HAP-1 (cell line): ENCODE results near the gene CNTNAP1.
"Not testable (repeated sequence)": the region's sequence is repeated elsewhere in the genome, so short reads cannot be mapped to it uniquely, and the experiment has no call there.

Experiments
- DNase-seq, 2 experiments: peaks; one replicate each; pipeline ENCODE4 v3.0.0-alpha.2; 2016 to 2020; ENCODE audit warnings: low spot score in 2 of 2
- H3K27me3 ChIP-seq: fragments of 250-450 bp; sonication (Bioruptor Pico); 2 replicates; pipeline ENCODE4 v1.5.1; 2020; ENCODE audit warnings: low read depth, mild to moderate bottlenecking, moderate library complexity
- H3K36me3 ChIP-seq: fragments of 250-450 bp; sonication (Bioruptor Pico); replicated peaks from 2 replicates; pipeline ENCODE4 v1.5.1; 2020; ENCODE audit warnings: mild to moderate bottlenecking
- H3K4me1 ChIP-seq: fragments of 250-450 bp; sonication (Bioruptor Pico); 2 replicates; pipeline ENCODE4 v1.5.1; 2020; ENCODE audit warnings: mild to moderate bottlenecking
- H3K4me3 ChIP-seq: fragments of 250-450 bp; sonication (Bioruptor Pico); 2 replicates; pipeline ENCODE4 v1.5.1; 2020; ENCODE audit warnings: mild to moderate bottlenecking, moderate library complexity
- H3K9me3 ChIP-seq: fragments of 250-450 bp; sonication (Bioruptor Pico); 2 replicates; pipeline ENCODE4 v1.5.1; 2020; ENCODE audit warnings: mild to moderate bottlenecking, moderate library complexity
- in situ Hi-C: fragments of 300-500 bp; cut with MboI; formaldehyde crosslinking; loops from 3 replicates; pipeline ENCODE4 v1.14.3; 2020; ENCODE audit warnings: low sequenced_read_pairs, inconsistent platforms, mixed read lengths

CNTNAP1 gene

DNA sequence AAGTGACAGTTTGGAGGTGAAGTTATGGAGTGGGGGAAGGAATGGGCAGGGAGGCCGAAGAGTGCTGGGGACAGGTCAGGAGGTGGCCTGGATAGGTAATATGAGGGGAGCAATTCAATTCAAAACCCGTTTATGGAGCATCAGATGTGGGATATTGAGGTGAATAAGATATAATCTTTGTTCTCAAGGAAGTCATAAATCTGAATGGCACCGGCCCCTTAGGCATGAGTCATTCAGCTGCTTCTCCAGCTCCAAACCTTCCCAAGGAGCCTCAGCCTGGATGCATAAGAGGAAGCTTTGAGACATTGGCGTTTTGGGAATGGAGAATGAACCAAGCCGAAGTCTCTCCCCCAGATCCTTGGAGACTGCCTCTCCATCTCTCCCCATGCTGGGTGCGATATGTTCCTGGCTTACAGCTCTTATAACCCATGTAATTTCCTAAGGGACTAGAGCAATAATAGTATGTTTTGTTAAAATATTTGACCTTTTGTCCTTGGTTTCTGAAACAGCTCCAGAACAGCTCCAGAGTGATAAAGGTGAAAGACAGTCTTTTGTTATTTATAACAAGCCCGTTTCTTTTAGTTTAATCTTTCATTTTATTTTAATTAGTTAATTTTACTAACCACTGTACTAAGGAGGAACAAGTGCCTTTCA is 21.5 kb upstream of the CNTNAP1 start:
- peaks cover 2% of the 10 kb centered on the region; the same call in 1 of the 2 replicates for H3K9me3 ChIP-seq
- H3K36me3 ChIP-seq: no peaks in the 10 kb centered on the region
- H3K27me3 ChIP-seq: no peaks in the 10 kb centered on the region
- peak; percentile 42 to 46 for DNase-seq
- H3K4me3 ChIP-seq: no peak overlapping the region
- H3K4me1 ChIP-seq: peaks cover 15% of the 10 kb centered on the region
- in situ Hi-C loops: no loop called here

DNA sequence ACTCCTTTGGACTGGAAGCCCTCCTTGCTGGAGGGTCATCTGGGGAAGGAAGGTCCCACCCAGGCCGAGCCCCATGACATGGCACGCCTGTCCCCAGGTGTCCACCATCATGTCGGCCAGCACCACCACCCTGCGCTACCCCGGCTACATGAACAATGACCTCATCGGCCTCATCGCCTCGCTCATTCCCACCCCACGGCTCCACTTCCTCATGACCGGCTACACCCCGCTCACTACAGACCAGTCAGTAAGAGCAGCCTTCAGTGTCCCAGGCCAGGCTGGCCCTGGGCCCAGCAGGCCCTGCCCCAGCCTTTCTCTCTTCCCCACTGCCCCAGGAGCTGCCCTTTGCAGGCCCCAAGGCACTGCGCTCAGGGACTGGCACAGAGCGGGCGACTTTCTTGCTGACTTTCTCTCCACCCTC is 16.7 kb upstream of the CNTNAP1 start:
- H3K36me3 ChIP-seq: peaks cover 30% of the 10 kb centered on the region
- in situ Hi-C loops: no loop called here

DNA sequence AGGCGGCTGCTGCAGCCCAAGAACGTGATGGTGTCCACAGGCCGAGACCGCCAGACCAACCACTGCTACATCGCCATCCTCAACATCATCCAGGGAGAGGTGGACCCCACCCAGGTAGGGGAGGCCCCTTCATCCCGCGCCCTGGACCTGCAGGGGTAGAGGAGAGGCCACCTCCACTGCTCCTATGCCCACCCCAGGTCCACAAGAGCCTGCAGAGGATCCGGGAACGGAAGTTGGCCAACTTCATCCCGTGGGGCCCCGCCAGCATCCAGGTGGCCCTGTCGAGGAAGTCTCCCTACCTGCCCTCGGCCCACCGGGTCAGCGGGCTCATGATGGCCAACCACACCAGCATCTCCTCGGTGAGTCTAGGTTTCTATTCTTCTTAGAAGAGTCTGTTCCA is 16.2 kb upstream of the CNTNAP1 start:
- H3K36me3 ChIP-seq: peaks cover 36% of the 10 kb centered on the region
- DNase-seq, H3K4me3 ChIP-seq, H3K9me3 ChIP-seq, H3K27me3 ChIP-seq, H3K4me1 ChIP-seq, in situ Hi-C loops: not testable (repeated sequence)

More for the DNA sequence above, 16.7 kb upstream of the CNTNAP1 start:
- no peak for DNase-seq
- Histone ChIP-seq H3K27me3 (no peaks in the 10 kb centered on the region), H3K4me1 (peaks cover 11% of the 10 kb centered on the region), H3K9me3 (no peaks in the 10 kb centered on the region; the same call in 1 of the 2 replicates), H3K4me3 (no peak overlapping the region)

DNA sequence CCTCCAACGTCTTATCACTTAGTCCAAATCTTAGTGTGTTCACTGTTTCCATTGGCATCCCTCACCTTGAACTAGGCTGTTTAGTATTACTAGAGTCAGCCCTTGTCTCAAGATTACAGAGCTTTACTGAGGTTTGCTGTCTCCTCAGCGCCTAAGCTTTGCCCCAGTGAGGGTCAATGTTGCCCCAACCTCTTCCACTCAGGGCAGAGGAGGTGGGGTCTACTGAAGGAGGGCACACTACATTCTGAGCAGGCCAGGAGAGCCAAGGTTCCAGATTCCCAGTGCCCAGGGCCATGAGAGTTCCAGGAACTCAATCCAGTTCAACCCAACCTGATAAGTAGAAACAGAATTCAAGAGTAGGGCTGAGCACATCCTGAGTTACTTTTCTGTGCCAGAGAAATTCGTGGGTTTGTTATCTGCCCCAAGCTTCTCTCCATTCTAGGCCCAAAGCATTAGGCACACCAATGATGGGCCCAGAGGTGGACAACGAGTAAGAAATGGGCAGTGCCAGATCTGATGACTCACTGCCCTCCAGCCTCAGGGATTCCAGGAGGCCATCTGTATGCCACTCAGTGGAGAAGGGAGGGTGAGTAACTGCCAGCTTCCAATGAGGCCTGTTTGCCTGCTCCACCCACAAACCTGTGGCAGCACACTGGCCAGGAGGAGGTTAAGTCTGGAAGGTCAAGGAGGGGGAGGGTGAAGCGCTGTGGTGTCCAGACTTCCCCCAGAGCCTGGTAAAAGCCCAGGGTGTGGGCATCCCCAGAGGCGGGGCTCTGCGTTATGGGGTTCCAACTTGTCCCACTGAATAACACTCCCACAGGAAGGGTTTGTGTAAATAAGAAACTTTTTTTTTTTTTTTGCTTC is 15.0 kb upstream of the CNTNAP1 start:
- no peak for DNase-seq
- Histone ChIP-seq H3K4me3 (no peak overlapping the region), H3K4me1 (no peaks in the 10 kb centered on the region), H3K9me3 (no peaks in the 10 kb centered on the region), H3K27me3 (no peaks in the 10 kb centered on the region), H3K36me3 (peaks cover 46% of the 10 kb centered on the region)
- in situ Hi-C loops: no loop called here

DNA sequence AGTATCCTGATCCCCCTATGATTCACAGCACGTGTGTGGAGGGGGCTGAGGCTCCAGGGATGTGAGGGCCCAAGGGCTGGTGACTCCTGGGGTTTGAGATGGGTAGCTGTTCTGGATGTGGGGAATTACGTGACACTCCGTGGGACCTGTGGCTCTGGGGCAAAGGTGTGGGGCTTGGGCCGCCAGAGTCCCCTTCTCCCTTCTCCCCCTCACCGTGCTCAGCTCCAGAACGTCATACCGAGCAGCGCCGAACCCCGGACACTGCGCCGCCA is 12.7 kb upstream of the CNTNAP1 start:
- Histone ChIP-seq H3K9me3 (no peaks in the 10 kb centered on the region), H3K36me3 (peaks cover 59% of the 10 kb centered on the region), H3K4me3 (no peak overlapping the region), H3K27me3 (no peaks in the 10 kb centered on the region), H3K4me1 (peaks cover 5% of the 10 kb centered on the region)
- in situ Hi-C loops: no loop called here
- no peak for DNase-seq

DNA sequence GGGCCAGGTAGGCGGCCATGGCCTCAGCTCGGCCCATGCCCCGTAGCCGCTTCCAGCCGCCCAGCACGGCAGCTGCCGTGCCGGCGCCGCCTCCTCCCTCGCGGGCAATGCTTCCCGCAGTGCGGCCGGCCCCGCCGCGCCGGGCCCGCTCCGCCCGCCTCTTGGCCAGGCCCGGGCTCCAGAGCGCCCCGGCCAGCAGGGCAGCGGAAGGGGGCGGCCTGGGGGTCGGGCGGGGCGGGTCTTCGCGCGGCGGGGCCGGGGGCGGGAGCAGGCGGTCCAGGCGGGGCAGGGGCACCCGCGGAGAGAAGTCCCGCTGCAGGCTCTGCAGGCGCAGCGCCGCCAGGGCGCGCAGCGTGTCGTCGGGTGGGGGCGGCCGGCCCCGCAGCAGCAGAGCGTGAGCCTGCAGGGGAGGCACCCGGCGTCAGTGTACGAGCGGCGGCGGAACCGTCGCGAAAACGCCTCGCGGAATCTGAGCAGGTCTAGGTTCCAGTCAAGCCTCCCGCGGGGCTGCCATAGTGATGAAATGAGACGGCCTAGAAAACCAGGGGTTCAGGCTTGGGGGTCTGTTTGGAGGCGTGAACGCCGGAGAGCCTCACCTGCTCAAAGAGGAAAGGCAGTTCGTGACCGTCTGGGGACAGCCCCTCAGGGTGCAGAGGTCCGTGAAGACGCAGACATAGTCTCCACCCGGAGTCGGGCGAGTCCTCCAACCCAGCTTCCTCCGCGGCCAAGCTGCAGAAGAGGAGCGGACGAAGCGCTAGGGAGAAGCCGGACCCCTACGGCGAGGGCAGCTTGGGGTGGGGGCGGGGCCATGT is 12.1 kb upstream of the CNTNAP1 start:
- in situ Hi-C loops: no loop called here
- Histone ChIP-seq H3K4me3 (no peak overlapping the region), H3K9me3 (no peaks in the 10 kb centered on the region), H3K4me1 (peaks cover 7% of the 10 kb centered on the region), H3K27me3 (no peaks in the 10 kb centered on the region), H3K36me3 (peaks cover 59% of the 10 kb centered on the region)
- DNase-seq: no peak

DNA sequence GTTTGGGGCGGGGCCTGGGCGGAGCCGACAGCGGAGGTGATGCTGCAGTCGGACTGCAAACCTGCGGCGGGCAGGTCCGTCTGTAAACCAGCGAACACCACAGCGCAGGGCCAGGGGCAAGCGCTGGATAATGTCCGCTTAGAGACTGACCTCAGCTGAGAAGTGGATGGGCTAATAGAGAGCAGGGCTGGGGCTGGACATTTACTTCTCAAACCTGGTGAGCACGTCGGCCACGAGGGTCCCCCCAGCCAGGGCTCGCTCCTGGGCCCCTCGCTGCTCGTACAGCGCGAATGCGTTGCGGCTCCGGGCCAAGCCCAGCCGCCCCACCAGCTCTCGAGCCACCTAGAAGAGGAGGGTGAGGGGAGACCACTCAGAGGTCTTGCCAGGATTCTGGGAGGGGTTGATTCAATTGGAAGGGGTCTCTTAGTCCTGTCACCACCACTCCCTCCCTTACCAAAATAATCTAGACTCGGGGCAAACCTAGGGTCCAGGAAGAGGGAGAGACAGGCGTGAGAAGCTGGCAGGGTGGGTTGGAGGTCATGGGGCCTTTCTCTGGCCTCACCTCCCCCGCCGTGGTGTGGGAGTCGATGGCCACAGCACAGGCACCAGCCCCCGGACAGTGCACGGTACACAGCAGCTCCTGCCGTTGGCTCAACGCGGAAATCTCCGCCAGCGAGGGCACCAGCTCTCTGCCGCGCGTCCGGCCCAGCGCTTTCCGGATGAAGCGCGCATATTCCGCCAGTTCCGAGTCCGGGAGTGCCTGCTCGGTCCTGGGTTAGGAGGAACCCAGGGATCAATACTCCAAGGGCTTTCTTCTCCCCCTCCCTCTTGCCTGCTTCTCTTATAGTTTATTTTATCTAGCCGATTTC is 11.3 kb upstream of the CNTNAP1 start:
- DNase-seq: no peak
- in situ Hi-C loops: no loop called here
- Histone ChIP-seq H3K4me3 (no peak overlapping the region), H3K36me3 (peaks cover 59% of the 10 kb centered on the region), H3K4me1 (peaks cover 7% of the 10 kb centered on the region), H3K27me3 (no peaks in the 10 kb centered on the region), H3K9me3 (no peaks in the 10 kb centered on the region)

DNA sequence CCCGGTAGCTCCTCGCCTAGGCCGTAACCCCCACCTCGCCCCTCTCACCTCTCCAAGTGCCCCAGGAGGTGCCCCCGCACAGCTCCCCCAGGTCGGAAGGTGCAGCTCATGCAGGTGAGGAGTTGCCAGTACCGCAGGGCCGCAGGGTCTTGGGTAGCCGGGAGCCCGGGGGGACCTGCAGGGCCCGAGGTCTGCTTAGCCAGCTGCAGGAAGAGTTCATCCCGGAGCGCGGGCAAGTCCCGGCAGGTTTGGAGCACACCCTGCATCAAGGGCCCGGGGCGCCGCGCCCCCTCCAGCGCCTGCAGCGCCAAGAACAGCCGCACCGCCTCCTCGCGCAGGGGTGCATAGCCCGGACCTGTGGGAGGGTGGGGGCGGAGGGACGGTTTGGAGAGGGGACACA is 10.3 kb upstream of the CNTNAP1 start:
- Histone ChIP-seq H3K27me3 (no peaks in the 10 kb centered on the region), H3K36me3 (peaks cover 59% of the 10 kb centered on the region), H3K4me1 (peaks cover 7% of the 10 kb centered on the region), H3K4me3 (no peak overlapping the region), H3K9me3 (no peaks in the 10 kb centered on the region)
- in situ Hi-C loops: no loop called here
- DNase-seq: no peak

DNA sequence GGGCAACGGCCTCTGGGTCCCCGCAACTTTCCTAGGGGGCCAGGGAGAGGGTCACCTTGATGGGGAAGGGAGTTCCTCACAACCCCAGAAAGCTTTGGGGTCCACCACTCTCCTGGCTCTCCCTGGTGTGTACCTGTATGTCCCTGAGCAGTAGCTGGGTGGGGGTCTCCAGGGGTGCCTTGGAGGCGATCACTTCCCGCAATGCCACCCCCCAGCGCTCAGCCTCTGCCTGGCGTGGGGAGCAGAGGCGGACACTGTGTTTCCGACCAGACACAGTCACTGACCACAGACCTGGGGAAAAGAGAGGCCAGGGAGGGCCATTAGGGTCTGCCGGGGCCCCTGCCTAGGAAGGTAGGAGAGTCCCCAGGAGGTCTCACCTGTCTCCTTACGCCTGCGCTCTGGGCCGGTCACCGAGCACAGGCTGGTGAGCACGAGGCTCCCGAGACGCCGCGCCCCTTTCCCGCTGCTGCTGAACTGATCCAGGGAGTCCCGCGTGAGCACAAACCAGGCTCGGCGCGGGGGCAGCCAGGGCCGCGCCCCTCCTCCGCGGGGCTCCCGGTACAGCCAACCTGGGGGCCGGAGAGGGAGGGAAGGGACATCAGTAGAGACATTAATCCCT is 9.0 kb upstream of the CNTNAP1 start:
- in situ Hi-C loops: no loop called here
- peaks cover 47% of the 10 kb centered on the region for H3K36me3 ChIP-seq
- no peaks in the 10 kb centered on the region for H3K27me3 ChIP-seq
- peak overlapping the region; percentile 1; the same call in 1 of the 2 replicates for H3K4me3 ChIP-seq
- no peak for DNase-seq
- peaks cover 14% of the 10 kb centered on the region for H3K4me1 ChIP-seq
- H3K9me3 ChIP-seq: no peaks in the 10 kb centered on the region

DNA sequence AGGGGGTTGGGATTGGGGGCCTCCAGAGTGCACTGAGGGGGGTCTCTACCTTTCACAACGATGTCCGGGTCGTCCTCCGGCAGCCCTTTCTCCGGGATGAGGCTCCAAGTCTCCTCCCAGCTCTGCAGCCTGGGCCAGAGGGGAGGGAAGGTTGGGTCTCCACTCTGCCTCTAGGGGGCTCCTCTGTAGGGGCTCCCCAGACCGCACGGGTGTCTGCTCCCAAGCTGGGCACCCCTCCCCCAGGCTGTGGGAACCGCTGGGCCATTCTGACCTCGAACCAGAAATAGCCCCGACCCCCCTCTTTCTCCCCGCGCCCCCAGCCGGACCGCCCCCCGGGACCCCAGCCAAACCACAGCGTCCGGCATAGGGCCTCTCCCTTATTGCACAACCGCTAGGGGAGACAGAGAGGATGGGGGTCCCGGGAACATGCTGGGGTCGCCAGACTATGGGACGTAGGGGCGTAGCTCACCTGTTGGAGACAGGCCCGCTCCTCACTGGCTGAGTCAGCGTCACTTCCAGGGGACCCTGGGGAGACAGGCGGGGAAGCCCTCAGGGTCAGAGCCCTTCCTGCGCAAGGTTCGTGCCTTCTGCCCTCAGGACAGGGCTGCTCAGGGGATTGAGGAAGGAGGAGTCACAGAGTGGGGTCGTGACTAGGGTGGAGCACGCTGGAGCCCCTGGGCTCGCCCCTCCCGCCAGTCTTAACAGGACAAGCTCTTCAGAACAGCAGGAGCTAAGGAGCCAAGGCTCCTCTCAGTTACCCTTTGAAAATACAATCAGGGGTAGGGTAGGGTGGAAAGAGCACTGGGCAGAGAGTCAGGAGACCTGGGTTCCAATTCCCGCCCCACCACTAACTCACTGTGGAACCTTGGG is 8.2 kb upstream of the CNTNAP1 start:
- H3K4me1 ChIP-seq: peaks cover 21% of the 10 kb centered on the region
- peak overlapping the region; percentile 80 for H3K4me3 ChIP-seq
- in situ Hi-C loops: no loop called here
- no peaks in the 10 kb centered on the region for H3K27me3 ChIP-seq
- H3K36me3 ChIP-seq: peaks cover 40% of the 10 kb centered on the region
- DNase-seq: peak in 1 of 2 experiments; percentile 76
- no peaks in the 10 kb centered on the region for H3K9me3 ChIP-seq

DNA sequence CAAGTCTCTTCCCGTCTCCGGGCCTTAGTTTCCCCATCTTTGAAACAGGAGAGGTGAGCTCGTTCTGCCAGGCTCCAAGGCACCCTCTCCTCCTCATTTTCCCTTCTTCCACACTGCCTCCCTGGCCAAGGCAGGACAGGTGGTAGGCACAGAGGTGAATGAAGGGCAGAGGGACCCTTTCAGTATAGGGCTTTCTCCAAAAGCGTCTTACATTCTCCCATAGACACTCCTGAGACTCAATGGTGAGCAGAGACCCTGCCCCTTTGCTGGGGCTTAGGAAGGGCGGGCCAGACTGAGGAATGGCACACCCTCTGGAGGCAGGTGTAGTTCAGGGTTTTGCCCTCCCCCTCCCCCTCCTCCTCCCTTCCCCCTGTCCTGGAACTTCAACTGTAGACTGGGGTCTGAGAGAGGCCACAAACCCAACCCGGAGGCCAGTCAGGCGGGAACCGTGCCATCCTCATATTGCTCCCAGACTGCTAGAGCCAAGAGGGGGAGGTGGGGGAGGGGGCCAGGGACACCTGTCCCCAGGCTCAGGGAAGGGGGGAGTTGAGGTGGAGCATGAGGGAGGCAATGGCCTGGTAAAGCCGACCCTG is 7.5 kb upstream of the CNTNAP1 start:
- H3K4me3 ChIP-seq: peak overlapping the region; percentile 80
- peaks cover 33% of the 10 kb centered on the region for H3K36me3 ChIP-seq
- in situ Hi-C loops: loop anchor here (5.0 kb wide), 1 partner anchor 93 kb away; no protein-coding TSS in a partner anchor
- H3K27me3 ChIP-seq: no peaks in the 10 kb centered on the region
- H3K4me1 ChIP-seq: peaks cover 28% of the 10 kb centered on the region
- no peaks in the 10 kb centered on the region for H3K9me3 ChIP-seq
- DNase-seq: peak; percentile 32 to 47
